Mesothelial cell of epicardium (in vitro differentiated cells): ENCODE measurements around the gene EYS. TPM values are rescaled to one million over a fixed set of nuclear protein-coding genes. Genes with fewer than 3 reads are reported as not detected.

Experiments
- DNase-seq, 2 experiments: peaks; one replicate each; pipeline ENCODE4 v3.0.0; 2021; ENCODE audit warnings: low spot score in 2 of 2; ENCODE audit not compliant: unreplicated experiment in 2 of 2
- H3K27ac Mint-ChIP-seq: 2 replicates; pipeline ENCODE4 v1.8.0; 2021; ENCODE audit warnings: mixed read lengths
- H3K27me3 Mint-ChIP-seq: 2 replicates; pipeline ENCODE4 v1.8.0; 2021; ENCODE audit warnings: low read depth, mixed read lengths
- H3K36me3 Mint-ChIP-seq: 2 replicates; pipeline ENCODE4 v1.8.0; 2021; ENCODE audit warnings: mixed read lengths
- H3K4me1 Mint-ChIP-seq: 2 replicates; pipeline ENCODE4 v1.8.0; 2021; ENCODE audit warnings: mixed read lengths
- H3K4me3 Mint-ChIP-seq: 2 replicates; pipeline ENCODE4 v1.8.0; 2021; ENCODE audit warnings: mild to moderate bottlenecking, moderate library complexity, mixed read lengths
- H3K9me3 Mint-ChIP-seq: 2 replicates; pipeline ENCODE4 v1.8.0; 2021; ENCODE audit warnings: mixed read lengths
- total RNA-seq: library from RNA; stranded (reverse); gene quantifications from 3 replicates; pipeline ENCODE4 v1.2.1, GENCODE V29; 2021
- TF ChIP-seq, protein P1 (sequence below): fragments of 200-600 bp; sonication (generic); IDR thresholded peaks from one replicate; pipeline ENCODE4 v1.5.0; 2021; ENCODE audit warnings: antibody characterized with exemption; ENCODE audit not compliant: unreplicated experiment

EYS gene
- total RNA-seq, 1 donor from 2014 or later = 0.69 TPM

DNA sequence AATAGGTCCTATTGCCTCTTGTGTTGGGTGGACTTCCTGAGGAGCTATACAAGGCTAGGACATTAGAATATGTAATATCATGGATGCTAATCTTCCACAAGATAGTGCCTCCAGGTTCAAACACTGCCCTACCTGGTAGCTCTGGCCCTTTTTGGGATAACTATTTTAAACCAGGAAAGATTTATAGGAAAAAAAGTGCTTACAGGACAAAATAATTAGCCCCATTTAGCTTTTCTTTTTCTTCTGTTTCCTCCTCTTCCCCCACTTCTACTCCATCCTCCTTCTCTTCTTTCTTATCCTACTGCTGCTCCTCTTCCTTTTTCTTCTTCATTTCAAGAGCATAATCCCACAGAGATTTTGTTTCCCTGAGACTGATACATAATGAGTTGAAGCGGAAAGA, 1104.0 kb downstream of the EYS start:
- Mint-ChIP-seq H3K4me1 (no peaks in the 10 kb centered on the region), H3K27me3 (peaks cover 3% of the 10 kb centered on the region), H3K9me3 (no peaks in the 10 kb centered on the region), H3K4me3 (no peak overlapping the region), H3K27ac (no peak overlapping the region), H3K36me3 (no peaks in the 10 kb centered on the region)
- no peak for DNase-seq
- TF ChIP-seq, protein P1, sequence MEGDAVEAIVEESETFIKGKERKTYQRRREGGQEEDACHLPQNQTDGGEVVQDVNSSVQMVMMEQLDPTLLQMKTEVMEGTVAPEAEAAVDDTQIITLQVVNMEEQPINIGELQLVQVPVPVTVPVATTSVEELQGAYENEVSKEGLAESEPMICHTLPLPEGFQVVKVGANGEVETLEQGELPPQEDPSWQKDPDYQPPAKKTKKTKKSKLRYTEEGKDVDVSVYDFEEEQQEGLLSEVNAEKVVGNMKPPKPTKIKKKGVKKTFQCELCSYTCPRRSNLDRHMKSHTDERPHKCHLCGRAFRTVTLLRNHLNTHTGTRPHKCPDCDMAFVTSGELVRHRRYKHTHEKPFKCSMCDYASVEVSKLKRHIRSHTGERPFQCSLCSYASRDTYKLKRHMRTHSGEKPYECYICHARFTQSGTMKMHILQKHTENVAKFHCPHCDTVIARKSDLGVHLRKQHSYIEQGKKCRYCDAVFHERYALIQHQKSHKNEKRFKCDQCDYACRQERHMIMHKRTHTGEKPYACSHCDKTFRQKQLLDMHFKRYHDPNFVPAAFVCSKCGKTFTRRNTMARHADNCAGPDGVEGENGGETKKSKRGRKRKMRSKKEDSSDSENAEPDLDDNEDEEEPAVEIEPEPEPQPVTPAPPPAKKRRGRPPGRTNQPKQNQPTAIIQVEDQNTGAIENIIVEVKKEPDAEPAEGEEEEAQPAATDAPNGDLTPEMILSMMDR = no peak

DNA sequence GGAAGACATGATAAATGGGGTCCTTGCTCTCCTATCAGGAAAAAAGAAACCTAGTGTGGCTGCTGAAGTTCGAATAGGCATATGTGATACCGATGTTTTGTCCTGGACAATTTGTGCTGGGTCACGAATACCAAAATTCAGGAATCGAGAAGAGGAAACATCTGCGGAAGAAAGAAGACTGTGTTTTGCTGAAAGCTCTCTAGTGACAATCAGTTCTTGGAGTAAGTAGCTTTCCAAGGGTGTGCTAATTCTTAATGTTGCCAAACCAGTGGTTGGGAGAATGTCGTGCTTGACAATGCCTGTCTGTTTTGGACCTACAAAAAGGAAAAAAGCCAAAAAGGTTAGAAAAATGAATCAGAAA, 1115.4 kb downstream of the EYS start:
- Mint-ChIP-seq H3K27ac (no peak overlapping the region), H3K36me3 (no peaks in the 10 kb centered on the region), H3K4me3 (no peak overlapping the region), H3K4me1 (no peaks in the 10 kb centered on the region), H3K9me3 (peaks cover 15% of the 10 kb centered on the region), H3K27me3 (no peaks in the 10 kb centered on the region)
- TF ChIP-seq, protein P1 = no peak
- no peak for DNase-seq

DNA sequence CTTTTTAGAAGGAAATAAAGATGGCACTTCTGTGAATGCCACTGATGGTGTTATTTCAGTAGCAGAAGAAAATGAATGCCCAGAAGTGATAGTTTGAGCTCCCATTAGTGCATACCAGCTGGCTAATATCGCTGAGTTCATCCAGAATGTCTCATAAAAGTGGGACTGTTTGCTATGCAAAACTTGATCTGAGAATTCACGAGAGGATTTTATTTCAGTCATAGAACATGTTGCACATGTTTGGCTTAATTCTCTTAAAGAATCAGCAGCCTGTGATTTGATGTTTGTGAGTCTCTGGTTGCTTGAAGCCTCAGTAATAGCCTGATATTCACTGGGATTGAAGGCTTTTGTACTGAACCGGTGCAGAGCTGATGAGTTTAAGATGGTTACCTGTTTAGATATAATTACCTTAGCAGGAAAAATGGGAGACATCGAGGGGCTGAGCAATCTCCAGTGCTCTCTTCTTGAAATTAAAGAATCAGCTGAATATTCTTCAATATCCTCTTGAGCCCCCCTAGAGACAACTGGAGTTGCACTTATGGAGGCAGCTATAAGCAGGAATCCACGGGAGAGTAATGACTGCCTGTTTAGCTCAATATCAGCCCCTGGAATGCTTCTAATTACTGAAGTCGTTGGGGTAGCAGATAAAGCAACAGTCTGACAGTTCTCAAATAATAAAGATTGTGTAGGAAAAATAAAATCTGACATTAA, 1115.9 kb downstream of the EYS start:
- Mint-ChIP-seq H3K27ac (no peak overlapping the region), H3K4me3 (no peak overlapping the region), H3K4me1 (no peaks in the 10 kb centered on the region), H3K27me3 (no peaks in the 10 kb centered on the region), H3K36me3 (no peaks in the 10 kb centered on the region), H3K9me3 (peaks cover 12% of the 10 kb centered on the region)
- TF ChIP-seq, protein P1 = no peak
- DNase-seq = no peak

DNA sequence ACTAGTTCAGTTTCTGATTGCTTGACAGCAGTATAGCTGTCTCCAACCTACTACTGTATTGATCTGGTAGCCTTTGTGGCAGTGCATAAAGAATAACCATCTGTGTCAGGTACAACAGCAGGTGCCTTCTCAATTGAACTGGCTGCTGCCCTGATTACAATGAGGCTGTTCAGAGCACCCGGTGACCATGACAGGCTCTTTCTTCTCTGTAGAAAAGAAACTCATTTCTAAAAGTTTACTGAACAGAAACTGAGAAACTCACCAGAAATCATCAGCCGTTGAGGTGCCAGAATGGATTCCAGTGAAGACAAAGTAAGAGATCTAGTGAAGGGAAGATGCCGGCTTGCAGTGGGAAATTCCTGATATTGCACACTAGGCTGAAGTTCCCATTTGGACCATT, 1117.1 kb downstream of the EYS start:
- no peak overlapping the region for H3K4me3 Mint-ChIP-seq
- DNase-seq = no peak
- H3K9me3 Mint-ChIP-seq = no peaks in the 10 kb centered on the region
- no peaks in the 10 kb centered on the region for H3K27me3 Mint-ChIP-seq
- H3K27ac Mint-ChIP-seq = no peak overlapping the region
- H3K4me1 Mint-ChIP-seq = no peaks in the 10 kb centered on the region
- H3K36me3 Mint-ChIP-seq = no peaks in the 10 kb centered on the region
- TF ChIP-seq, protein P1 = no peak

DNA sequence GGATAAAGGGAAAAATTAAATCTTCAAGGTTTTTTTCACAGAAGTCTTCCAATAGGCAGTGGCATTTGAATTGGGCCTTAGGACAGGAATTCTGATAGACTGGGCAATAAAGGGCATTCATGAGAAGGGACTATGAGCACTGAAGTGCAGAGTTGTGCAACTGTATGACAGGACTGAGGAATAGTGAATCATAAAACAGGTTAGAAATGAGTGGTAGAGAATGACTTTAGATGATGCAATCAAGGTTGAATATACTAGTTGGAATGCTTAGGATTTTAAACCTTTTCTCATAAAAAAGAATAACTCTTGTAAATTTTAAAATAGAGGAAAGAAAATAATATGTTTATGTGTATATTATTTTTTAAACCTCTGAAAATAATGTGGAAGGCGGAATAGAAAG, 1126.7 kb downstream of the EYS start:
- Mint-ChIP-seq H3K4me3 (no peak overlapping the region), H3K27me3 (peaks cover 14% of the 10 kb centered on the region), H3K27ac (no peak overlapping the region), H3K36me3 (no peaks in the 10 kb centered on the region), H3K4me1 (no peaks in the 10 kb centered on the region), H3K9me3 (no peaks in the 10 kb centered on the region)
- TF ChIP-seq, protein P1 = no peak
- no peak for DNase-seq
